Islet of Langerhans (tissue), 1 donor: ENCODE data around the gene UBR3.
"Not testable (repeated sequence)": the region's sequence is repeated elsewhere in the genome, so short reads cannot be mapped to it uniquely, and the experiment has no call there.

Experiments
- FAIRE-seq: peaks from one replicate; lab custom pipeline; 2011; peaks lifted over from hg19 to GRCh38; lab: Jason Lieb, UNC

UBR3 gene, protein sequence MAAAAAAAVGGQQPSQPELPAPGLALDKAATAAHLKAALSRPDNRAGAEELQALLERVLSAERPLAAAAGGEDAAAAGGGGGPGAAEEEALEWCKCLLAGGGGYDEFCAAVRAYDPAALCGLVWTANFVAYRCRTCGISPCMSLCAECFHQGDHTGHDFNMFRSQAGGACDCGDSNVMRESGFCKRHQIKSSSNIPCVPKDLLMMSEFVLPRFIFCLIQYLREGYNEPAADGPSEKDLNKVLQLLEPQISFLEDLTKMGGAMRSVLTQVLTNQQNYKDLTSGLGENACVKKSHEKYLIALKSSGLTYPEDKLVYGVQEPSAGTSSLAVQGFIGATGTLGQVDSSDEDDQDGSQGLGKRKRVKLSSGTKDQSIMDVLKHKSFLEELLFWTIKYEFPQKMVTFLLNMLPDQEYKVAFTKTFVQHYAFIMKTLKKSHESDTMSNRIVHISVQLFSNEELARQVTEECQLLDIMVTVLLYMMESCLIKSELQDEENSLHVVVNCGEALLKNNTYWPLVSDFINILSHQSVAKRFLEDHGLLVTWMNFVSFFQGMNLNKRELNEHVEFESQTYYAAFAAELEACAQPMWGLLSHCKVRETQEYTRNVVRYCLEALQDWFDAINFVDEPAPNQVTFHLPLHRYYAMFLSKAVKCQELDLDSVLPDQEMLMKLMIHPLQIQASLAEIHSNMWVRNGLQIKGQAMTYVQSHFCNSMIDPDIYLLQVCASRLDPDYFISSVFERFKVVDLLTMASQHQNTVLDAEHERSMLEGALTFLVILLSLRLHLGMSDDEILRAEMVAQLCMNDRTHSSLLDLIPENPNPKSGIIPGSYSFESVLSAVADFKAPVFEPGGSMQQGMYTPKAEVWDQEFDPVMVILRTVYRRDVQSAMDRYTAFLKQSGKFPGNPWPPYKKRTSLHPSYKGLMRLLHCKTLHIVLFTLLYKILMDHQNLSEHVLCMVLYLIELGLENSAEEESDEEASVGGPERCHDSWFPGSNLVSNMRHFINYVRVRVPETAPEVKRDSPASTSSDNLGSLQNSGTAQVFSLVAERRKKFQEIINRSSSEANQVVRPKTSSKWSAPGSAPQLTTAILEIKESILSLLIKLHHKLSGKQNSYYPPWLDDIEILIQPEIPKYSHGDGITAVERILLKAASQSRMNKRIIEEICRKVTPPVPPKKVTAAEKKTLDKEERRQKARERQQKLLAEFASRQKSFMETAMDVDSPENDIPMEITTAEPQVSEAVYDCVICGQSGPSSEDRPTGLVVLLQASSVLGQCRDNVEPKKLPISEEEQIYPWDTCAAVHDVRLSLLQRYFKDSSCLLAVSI (N-terminal part only)

DNA sequence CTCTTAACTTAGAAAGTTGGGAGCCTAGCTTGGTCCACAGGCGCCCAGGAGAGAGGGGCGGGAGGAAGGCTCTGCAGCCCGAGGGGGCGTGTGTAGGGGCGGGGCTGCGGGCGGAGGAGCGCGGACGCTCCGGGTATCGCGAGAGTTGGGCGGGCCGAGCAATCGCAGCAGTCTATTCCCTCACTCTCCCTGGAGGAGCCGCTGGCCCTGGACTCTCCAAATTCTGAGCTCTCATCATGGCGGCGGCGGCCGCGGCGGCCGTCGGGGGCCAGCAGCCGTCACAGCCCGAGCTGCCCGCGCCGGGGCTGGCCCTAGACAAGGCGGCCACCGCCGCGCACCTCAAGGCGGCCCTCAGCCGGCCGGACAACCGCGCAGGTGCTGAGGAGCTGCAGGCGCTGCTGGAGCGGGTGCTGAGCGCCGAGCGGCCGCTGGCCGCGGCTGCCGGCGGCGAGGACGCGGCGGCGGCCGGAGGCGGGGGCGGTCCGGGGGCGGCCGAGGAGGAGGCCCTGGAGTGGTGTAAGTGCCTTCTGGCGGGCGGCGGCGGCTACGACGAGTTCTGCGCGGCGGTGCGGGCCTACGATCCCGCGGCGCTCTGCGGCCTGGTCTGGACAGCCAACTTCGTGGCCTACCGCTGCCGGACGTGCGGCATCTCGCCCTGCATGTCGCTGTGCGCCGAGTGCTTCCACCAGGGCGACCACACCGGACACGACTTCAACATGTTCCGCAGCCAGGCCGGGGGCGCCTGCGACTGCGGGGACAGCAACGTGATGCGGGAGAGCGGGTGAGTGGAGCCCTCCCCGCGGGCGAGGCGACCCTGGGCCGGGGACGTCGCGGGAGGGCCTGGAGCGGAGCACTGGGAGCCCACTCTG lies at the start of gene UBR3:
TSS of gene UBR3 (plus strand) at position 183 of the 869 bp plus-strand sequence. CDS start at position 237, 54 bp downstream.
- no peak for FAIRE-seq

DNA sequence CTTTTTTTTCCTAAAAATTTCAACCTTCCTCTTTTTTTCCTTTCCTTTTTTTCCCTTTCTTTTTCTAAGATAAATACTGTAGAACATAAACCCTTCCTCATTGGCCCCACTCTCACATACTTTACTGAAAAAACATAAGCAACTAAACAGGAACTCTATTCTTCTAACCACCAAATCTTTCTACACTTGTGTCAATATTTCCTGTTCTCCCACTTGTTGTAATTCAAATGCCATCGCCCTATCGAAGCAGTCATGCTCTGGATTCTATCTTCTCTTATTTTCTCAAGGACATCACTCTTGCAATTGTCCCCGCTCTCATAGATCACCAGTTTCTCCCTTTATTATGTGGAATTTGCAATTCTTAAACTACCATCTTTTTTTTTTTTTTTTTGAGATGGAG lies 48.8 kb upstream of the UBR3 start:
- FAIRE-seq = no peak

DNA sequence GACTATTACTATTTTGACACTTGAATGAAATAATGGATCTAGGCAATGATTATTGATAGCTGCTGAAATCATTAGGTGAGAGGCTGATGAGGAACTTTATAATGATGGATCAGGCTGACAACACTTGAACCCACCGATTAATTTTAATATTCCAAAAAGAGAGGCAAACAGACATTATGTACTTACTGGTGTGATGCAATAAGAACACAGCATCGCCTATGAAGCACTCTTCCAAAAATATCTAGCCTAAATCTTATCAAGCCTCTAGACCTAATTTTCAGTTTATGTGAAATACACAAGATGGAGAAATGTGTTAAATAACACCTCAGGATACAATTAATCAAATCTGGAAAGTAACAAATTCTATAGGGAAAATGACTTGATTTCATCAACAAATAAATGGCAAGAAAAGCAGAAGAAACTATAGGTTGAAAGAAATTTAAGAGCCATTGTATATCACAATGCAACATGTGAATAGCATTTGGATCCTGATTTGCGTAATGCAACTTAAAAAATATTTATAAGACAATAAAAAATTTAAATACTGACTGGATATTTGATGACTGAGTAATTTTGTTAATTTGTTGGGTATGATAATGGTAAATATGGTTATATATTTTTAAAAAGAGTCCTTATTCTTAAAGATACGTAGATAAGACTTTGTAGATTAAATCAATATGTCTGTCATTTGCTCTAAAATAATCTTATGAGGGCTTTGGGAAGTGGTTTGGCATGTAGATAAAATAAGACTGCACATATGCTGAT lies 45.8 kb upstream of the UBR3 start:
- no peak for FAIRE-seq

DNA sequence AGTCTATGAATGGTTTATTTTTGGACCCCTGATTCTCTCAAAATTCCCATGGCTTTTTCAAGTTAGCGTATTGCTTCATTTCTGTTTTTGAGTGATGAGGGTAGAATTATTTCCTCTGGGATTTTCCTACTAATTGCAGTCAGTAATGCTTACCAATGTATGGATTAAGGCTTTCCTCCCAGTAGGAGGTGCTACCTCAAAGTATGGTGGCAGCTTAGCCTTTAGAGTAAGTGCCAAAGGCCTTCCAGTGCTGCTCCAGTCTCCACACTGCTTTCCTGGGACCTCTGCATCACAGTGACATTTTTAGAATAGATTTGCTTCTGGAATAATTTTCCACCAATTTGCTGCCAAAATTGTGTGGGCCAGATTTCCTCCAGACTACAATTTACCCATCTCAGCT lies 44.7 kb upstream of the UBR3 start:
- no peak for FAIRE-seq

GRCh38 chr2:169790581-169790980 lies 36.7 kb upstream of the UBR3 start:
- FAIRE-seq = no peak

GRCh38 chr2:169795181-169795580 lies 32.1 kb upstream of the UBR3 start:
- FAIRE-seq = no peak

- FAIRE-seq = no peak
Observed at GRCh38 chr2:169796441-169796840, 30.8 kb upstream of the UBR3 start.

DNA sequence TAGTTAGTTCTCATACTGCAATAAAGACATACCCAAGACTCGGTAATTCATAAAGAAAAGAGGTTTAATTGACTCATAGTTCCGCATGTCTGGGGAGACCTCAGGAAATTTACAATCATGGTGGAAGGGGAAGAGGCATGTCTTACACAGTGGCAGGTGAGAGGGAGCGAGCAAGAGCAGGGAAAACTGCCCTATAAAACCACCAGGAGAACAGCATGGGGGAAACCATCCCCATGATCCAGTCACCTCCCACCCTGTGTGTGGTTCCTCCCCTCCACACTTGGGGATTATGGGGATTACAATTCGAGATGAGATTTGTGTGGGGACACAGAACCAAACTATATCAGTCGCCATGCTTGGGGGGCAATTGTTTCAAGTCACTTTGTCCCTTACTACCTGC lies 29.7 kb upstream of the UBR3 start:
- no peak for FAIRE-seq

DNA sequence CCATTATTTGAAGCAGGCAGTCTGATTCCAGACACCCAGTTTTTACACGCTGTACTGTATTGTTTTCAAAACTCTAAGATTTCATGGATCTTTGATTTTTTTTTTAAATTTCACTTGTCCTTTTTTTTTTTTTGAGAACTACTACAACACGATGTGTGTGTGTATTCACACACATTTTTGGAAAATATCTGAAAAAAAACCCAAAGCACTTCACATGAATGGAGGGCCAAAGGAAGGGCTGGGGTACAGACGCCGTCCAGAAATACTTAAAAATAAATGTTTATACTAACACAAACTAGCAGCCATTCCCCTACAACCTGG lies 28.9 kb upstream of the UBR3 start:
- no peak for FAIRE-seq

DNA sequence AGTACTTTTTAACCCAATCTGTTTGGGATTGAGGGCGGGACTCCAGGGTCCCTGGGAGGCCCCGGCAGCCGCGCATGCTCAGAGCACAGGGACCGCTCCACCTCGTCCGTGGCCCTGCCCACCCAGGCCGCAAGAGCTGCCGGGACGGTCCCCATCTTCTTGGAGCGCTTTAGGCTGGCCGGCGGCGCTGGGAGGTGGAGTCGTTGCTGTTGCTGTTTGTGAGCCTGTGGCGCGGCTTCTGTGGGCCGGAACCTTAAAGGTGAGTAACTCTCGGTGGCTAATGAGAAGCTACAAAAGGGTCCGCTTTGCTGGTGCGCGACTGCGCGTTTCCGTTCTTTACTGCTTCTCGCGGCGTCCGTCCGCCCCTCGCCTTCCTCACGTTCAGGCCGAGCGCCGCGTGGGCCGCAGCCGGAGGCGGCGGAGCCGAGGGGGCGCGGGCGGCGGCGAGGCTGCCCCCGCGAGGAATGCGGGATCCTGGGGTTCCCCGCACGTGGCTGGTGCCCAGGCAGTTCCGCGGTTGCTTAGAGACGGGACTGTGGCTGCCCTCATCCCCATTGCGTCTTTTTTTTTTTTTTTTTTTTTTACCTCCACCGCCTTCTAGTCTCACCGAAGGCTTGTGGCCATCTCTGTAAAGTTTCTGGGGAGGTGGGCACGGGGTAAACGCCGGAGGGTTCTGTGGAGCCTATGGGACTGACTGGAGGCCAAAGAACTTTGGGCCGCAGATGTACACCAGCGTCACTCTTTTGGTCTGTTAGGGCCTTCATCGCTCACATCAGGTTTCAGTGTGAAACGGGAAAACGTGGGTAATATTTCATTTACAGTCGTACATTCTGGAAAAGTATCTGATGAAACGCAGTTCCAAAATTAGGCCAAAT lies 28.3 kb upstream of the UBR3 start, which contains the start of gene SSB:
TSS of gene SSB (plus strand) at position 154 of the 875 bp plus-strand sequence. CDS start 2,090 bp downstream, outside the sequence.
- no peak for FAIRE-seq

DNA sequence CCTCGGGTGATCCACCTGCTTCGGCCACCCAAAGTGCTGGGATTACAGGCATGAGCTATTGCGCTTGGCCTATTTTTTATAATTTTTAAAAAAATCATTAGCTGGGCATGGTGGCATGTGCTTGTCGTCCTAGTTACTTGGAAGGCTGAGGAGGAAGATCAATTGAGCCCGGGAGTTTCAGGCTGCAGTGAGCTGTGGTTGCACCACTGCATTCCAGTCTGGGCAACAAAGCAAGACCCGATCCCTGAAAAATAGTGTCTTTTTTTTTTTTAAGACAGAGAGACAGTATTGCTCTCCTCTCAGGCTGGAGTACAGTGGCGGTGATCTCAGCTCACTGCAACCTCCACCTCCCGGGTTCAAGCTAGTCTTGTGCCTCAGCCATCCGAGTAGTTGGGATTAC lies 23.8 kb upstream of the UBR3 start:
- FAIRE-seq = no peak

- no peak for FAIRE-seq
Observed at GRCh38 chr2:169806586-169806985, 20.7 kb upstream of the UBR3 start.

- FAIRE-seq = no peak
Observed at GRCh38 chr2:169808221-169808620, 19.0 kb upstream of the UBR3 start.

GRCh38 chr2:169815849-169816248 lies 11.4 kb upstream of the UBR3 start:
- no peak for FAIRE-seq

- not testable (repeated sequence) for FAIRE-seq
Observed at GRCh38 chr2:169816961-169817360, 10.3 kb upstream of the UBR3 start.

DNA sequence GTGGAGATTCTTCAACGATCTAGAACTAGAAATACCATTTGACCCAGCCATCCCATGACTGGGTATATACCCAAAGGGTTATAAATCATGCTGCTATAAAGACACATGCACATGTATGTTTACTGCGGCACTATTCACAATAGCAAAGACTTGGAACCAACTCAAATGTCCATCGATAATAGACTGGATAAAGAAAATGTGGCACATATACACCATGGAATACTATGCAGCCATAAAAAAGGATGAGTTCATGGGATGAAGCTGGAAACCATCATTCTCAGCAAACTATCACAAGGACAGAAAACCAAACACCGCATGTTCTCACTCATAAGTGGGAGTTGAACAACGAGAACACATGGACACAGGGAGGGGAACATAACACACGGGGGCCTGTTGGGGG lies 9.9 kb upstream of the UBR3 start:
- FAIRE-seq = not testable (repeated sequence)

DNA sequence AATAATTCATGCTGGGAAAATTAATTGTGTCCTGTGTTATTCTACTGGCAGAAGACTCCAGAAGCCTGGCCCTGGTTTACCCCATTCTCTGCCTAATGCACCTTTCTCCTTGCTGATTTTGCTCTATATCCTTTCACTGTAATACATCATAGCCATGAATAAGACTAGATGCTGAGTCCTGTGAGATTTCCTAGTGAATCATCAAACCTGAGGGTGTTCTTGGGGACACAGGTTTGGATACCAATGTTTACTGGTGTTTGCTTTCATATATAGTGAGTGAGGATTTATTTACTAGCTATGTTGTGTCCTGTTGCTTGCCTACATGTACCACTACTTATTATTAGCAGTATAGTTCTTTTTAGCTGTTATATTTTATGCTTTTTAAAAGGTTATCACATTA lies 9.0 kb upstream of the UBR3 start:
- FAIRE-seq = no peak

DNA sequence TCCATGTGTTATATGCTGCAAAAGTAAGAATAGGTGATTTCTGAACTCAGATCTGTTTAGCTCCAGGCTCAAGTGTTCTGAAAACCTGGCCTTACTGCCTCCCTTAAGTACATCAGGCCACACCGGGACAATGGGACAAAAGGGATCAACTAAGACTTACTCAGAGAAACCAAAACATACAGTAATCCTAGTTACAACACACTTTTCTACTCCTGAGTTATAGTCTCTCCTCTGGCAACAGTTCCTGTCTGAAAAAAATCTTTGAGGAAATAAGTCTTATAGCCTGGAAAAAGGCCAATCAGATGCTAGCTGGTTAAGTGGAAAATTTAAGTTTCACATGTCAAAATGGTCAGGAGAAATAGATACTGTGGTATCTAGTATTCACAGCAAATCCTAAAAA lies 8.1 kb upstream of the UBR3 start:
- FAIRE-seq = no peak

GRCh38 chr2:169820101-169820500 lies 7.2 kb upstream of the UBR3 start:
- FAIRE-seq = not testable (repeated sequence)

- FAIRE-seq = no peak
Observed at GRCh38 chr2:169822036-169822435, 5.2 kb upstream of the UBR3 start.
